ENCODE results near the gene PRKRA. TPM values are rescaled to one million over a fixed set of nuclear protein-coding genes. Genes with fewer than 3 reads are reported as not detected.

Gene PRKRA
- total and polyA plus RNA-seq, 2 of the 13 experiments (the other 11 are each of a cell fraction or from before 2014, with no cell fraction given), result 53.1 to 74.7 TPM

DNA sequence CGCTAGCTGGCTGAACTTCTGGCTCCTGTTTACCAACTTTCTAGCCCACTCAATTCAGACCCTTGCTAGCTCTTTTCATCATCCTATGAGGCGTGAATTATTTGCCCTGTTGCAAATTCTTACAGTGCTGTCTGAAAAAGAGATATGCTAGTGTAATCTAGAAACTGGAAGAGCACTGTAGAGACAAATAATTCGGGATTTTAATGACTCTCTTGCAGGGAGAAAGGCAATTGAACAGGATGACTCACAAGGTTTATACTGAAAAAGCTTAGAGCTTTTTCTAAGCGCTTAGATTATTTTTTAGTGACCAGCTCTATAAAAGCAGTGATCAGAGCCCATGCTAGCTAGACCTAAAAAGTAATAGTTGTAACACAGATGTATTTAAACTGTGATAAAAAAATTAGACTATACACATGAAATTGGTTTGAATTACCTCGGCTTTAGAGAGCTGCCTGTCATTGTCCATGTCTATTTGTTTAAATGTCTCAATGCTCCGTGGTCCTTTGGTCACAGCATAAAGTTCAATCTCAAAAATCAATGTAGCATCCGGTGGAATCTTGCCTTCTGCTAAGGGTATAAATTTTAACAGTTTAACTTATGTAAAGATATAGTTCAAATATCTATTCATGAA is 18.4 kb upstream of the PRKRA start (continued):
- TF ChIP-seq HNRNPL (IDR thresholded peaks at IDR 0.05; ENCODE audit: low read depth, low read length) (no peak), HOXA5 (CRISPR knock-in tag; IDR thresholded peaks at IDR 0.05) (no peak), GPN1 (CRISPR knock-in tag; IDR thresholded peaks at IDR 0.05; ENCODE audit: borderline replicate concordance) (no peak), HOXD1 (CRISPR knock-in tag; IDR thresholded peaks at IDR 0.05) (no peak), ATRX (CRISPR knock-in tag; IDR thresholded peaks at IDR 0.05; ENCODE audit: borderline replicate concordance) (no peak), ZNF235 (CRISPR knock-in tag; IDR thresholded peaks at IDR 0.05; ENCODE audit: borderline replicate concordance) (no peak), MAFG (CRISPR knock-in tag; IDR thresholded peaks at IDR 0.05) (no peak), TAF15 (IDR thresholded peaks at IDR 0.05; ENCODE audit: low read depth, low read length, poor library complexity, severe bottlenecking) (no peak), ATM (IDR thresholded peaks at IDR 0.05; ENCODE audit: borderline replicate concordance) (no peak), ZNF557 (CRISPR knock-in tag; IDR thresholded peaks at IDR 0.05) (no peak), MTA1 (CRISPR knock-in tag; IDR thresholded peaks at IDR 0.05; ENCODE audit: borderline replicate concordance) (no peak), ZNF841 (CRISPR knock-in tag; IDR thresholded peaks at IDR 0.05; ENCODE audit: borderline replicate concordance) (no peak), SMAD3 (CRISPR knock-in tag; IDR thresholded peaks at IDR 0.05) (peak; percentile 68; the same call in 1 of the 2 replicates), AGO2 (optimal IDR thresholded peaks at IDR 0.05; ENCODE audit: low read depth, low read length) (no peak), NR2F6 (IDR thresholded peaks at IDR 0.05) (no peak), NR2F6 (CRISPR knock-in tag; IDR thresholded peaks at IDR 0.05) (no peak), RFXANK (CRISPR knock-in tag; IDR thresholded peaks at IDR 0.05) (no peak), HNRNPLL (IDR thresholded peaks at IDR 0.05; ENCODE audit: low read depth, low read length, poor library complexity, severe bottlenecking) (no peak), ZNF839 (CRISPR knock-in tag; IDR thresholded peaks at IDR 0.05; ENCODE audit: borderline replicate concordance) (no peak), KLF15 (CRISPR knock-in tag; IDR thresholded peaks at IDR 0.05; ENCODE audit: borderline replicate concordance) (no peak), FOSL1 (CRISPR knock-in tag; IDR thresholded peaks at IDR 0.05; ENCODE audit: borderline replicate concordance) (no peak; the same call in 1 of the 2 replicates), MIXL1 (CRISPR knock-in tag; IDR thresholded peaks at IDR 0.05) (peak; percentile 78)
- TF ChIP-seq, protein P1, sequence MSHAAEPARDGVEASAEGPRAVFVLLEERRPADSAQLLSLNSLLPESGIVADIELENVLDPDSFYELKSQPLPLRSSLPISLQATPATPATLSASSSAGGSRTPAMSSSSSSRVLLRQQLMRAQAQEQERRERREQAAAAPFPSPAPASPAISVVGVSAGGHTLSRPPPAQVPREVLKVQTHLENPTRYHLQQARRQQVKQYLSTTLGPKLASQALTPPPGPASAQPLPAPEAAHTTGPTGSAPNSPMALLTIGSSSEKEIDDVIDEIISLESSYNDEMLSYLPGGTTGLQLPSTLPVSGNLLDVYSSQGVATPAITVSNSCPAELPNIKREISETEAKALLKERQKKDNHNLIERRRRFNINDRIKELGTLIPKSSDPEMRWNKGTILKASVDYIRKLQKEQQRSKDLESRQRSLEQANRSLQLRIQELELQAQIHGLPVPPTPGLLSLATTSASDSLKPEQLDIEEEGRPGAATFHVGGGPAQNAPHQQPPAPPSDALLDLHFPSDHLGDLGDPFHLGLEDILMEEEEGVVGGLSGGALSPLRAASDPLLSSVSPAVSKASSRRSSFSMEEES (CRISPR knock-in tag; IDR thresholded peaks at IDR 0.05), result no peak
- TF ChIP-seq, protein P2, sequence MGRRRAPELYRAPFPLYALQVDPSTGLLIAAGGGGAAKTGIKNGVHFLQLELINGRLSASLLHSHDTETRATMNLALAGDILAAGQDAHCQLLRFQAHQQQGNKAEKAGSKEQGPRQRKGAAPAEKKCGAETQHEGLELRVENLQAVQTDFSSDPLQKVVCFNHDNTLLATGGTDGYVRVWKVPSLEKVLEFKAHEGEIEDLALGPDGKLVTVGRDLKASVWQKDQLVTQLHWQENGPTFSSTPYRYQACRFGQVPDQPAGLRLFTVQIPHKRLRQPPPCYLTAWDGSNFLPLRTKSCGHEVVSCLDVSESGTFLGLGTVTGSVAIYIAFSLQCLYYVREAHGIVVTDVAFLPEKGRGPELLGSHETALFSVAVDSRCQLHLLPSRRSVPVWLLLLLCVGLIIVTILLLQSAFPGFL (CRISPR knock-in tag; IDR thresholded peaks at IDR 0.05), result no peak
- TF ChIP-seq, protein P3, sequence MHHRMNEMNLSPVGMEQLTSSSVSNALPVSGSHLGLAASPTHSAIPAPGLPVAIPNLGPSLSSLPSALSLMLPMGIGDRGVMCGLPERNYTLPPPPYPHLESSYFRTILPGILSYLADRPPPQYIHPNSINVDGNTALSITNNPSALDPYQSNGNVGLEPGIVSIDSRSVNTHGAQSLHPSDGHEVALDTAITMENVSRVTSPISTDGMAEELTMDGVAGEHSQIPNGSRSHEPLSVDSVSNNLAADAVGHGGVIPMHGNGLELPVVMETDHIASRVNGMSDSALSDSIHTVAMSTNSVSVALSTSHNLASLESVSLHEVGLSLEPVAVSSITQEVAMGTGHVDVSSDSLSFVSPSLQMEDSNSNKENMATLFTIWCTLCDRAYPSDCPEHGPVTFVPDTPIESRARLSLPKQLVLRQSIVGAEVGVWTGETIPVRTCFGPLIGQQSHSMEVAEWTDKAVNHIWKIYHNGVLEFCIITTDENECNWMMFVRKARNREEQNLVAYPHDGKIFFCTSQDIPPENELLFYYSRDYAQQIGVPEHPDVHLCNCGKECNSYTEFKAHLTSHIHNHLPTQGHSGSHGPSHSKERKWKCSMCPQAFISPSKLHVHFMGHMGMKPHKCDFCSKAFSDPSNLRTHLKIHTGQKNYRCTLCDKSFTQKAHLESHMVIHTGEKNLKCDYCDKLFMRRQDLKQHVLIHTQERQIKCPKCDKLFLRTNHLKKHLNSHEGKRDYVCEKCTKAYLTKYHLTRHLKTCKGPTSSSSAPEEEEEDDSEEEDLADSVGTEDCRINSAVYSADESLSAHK (CRISPR knock-in tag; IDR thresholded peaks at IDR 0.05; ENCODE audit: borderline replicate concordance), result no peak
